ENCODE measurements around the gene ZBTB20.

GRCh38 chr3:114792159-114792918, 354.7 kb downstream of the ZBTB20 start:
- TF ChIP-seq EP300 (IDR thresholded peaks at IDR 0.05) (no peak), CTCF (IDR thresholded peaks at IDR 0.05) (no peak)
